ENCODE measurements around the gene SH3RF2.
"Not testable (repeated sequence)": the region's sequence is repeated elsewhere in the genome, so short reads cannot be mapped to it uniquely, and the experiment has no call there.

Gene SH3RF2

DNA sequence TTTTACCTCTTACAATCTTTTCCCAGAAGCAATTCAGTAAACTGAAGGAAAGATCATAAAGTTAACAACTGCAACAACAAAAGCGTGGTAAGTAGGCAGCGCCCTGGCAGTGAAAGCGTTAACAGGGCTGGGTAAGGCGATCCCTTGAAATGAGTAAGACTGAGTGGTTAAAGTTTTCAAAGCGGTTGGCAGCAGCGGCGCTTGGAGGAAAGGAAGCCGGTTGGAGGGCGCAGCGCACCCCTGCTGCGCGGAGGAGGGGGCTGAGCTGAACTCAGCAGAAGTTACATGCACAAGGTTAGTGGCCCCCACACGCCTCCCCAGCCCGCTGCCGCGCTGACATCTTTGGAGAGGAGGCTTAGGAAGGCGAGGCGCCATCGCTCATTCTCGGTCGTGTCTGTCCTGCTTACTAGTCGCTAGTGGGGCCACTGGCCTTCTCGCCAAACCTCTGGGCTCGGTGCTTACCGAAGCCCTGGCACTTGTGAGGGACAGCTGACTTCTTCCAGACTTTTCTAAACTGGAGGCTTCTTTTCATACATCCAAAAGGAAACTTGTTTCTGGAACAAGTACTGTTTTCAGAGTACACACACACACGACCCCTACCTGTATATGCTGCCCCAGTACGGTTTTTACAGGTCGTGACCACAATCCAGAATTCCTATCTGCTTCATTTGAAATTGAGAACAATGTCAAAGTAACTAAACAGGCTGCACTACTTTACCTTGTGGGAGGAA, at the start of gene SH3RF2:
TSS of gene SH3RF2 (plus strand) at position 178 of the 731 bp plus-strand sequence. CDS start 1,351 bp downstream, outside the sequence.
- DNase-seq (ENCODE audit: low read depth), result peak; percentile 14

- no peak for DNase-seq (ENCODE audit: low read depth)
These were observed 49.2 kb upstream of the SH3RF2 start for GRCh38 chr5:145887217-145887616.

- no peak for DNase-seq (ENCODE audit: low read depth)
These were observed 48.3 kb upstream of the SH3RF2 start for GRCh38 chr5:145887976-145888574.

GRCh38 chr5:145889611-145890010, 46.8 kb upstream of the SH3RF2 start:
- DNase-seq (ENCODE audit: low read depth), result no peak

GRCh38 chr5:145891378-145891777, 45.0 kb upstream of the SH3RF2 start:
- not testable (repeated sequence) for DNase-seq (ENCODE audit: low read depth)

DNA sequence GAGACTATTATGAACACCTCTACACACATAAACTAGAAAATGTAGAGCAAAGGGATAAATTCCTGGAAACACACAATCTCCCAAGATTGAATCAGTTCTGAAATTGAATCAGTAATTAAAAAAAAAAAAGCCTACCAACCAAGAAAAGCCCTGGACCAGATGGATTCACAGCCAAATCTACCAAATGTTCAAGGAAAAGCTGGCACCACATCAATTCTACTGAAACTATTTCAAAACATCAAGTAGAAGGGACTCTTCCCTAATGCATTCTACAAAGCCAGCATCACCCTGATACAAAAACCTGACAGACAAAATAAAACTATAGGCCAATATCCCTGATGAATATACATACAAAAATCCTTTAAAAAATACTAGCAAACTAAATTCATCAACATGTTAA, 38.2 kb upstream of the SH3RF2 start:
- no peak for DNase-seq (ENCODE audit: low read depth)

- DNase-seq (ENCODE audit: low read depth), result no peak
These were observed 34.0 kb upstream of the SH3RF2 start for GRCh38 chr5:145902421-145902820.

GRCh38 chr5:145903113-145903512, 33.3 kb upstream of the SH3RF2 start:
- no peak for DNase-seq (ENCODE audit: low read depth)

- DNase-seq (ENCODE audit: low read depth), result no peak
These were observed 32.5 kb upstream of the SH3RF2 start for GRCh38 chr5:145903867-145904266.

- DNase-seq (ENCODE audit: low read depth), result no peak
These were observed 31.6 kb upstream of the SH3RF2 start for GRCh38 chr5:145904743-145905142.

DNA sequence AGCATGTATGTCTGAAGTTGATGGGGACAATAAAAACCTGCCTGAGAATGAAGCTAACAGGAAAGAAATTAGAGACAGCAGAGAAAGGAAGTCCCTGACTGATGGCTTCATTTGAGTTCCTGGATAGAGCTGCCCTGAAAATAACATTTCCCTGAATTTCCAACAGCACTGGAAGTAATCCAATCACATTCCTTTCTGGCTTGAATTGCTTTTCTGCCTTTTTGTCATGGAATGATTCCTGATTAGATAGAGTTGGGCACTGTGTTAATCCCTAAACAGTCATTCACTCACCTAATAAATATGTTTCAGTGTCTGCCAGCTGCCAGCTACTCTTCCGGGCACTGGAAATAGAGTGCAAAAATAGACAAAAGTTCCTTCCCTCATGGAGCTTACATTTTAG, 30.0 kb upstream of the SH3RF2 start:
- DNase-seq (ENCODE audit: low read depth), result no peak

DNA sequence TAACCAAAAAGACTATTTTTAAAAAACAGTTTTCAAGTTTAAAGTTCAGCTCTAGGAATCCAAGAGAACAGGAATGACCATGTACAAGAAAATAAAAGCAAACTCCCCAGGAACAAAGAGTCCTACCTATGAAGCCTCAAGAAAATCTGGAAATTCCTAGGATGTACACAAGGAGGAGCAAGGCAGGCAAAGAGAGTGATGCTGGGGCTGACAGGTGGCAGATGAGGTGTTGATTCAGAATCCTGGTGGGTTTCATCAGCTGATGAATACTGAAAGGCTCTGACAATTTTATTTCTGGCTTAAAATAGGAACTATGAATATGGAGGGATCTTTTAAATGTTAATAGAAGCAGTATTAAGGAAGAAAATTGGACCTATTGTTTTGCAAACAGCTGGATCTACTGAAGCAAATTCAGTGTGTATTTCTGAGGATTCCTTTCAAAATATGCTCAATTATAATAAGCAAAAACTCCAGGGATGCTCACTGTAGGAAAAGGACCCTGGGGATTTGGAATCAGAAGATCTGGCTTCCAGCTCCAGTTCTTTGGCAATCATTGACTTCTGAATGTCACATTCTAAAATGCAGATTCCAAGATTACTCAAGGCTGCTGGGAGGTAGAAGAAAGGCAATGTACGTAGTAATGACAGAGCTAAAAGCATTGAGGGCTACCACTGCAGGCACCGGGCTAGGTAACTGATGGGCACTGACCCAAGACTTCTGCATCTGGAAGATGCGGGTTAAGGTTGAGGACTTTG, 28.0 kb upstream of the SH3RF2 start:
- DNase-seq (ENCODE audit: low read depth), result no peak

DNA sequence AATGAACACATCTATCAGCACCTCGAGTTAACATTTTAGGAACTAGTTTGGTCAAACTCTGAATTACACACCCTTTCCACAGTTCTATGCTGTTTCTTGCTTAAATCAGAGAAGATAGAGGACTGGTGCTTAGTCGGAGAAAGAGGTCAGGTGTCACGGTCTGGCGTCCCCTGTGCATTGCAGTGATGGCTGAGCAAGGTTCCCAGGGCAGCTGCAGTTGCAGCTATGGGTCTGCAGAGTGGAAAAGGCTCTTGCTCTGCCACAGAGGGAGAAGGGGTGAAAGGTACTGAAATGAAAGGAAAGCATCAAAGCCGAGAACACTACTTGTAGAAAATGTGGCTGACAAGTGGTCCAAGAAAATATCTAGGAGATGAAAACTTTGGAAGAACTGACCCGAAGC, 25.2 kb upstream of the SH3RF2 start:
- DNase-seq (ENCODE audit: low read depth), result no peak

DNA sequence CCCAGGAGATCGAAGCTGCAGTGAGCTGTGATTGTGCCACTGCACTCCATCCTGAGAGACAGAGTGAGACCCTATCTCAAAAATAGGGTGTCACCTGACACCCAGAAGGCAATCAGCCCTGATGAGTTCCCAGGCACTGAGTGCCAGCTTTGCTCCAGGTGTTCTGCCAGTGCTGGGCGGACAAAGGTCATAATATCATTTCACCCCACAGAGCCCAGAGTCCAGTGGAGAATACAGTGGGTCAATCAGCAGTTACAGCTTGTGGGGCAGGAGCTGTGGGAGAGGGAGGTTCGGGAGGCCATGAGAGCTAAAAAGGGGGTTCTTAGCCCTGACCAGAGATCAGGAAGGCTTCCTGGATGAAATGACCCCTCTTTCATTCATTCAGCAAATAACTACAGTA, 24.4 kb upstream of the SH3RF2 start:
- DNase-seq (ENCODE audit: low read depth), result no peak

- no peak for DNase-seq (ENCODE audit: low read depth)
These were observed 23.8 kb upstream of the SH3RF2 start for GRCh38 chr5:145912594-145912993.

- DNase-seq (ENCODE audit: low read depth), result no peak
These were observed 22.7 kb upstream of the SH3RF2 start for GRCh38 chr5:145913701-145914100.

DNA sequence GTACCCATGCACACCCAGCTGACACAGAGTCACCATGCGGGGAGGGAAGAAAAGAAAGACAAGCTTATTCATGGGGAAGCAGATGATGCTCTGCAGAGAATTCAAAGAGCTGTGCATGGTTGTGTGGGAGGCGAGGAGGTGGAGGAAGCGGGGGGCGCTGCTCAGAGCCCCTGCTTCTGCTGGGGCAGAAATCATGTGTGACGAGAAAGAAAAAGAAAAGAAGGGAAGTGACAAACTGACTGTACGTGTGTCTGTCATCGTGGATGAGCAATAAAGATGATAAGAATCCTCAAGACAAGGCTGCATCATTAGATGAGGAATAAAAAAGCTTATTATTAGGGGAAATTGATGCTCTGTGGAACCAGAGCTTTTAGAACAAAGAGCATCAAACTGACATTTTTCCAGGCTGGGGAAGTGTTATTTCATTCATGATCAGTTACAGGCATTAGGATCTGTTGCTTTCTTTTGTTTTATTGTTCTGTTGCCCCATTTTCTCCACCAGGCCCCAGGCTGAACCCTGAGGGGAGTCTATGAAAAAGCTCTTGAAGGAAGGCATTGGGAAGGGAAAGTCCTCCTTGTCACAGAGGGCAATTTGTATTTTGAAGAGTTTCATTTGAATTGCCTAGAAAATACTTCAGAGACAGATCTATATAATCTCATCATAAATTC, 20.3 kb upstream of the SH3RF2 start:
- DNase-seq (ENCODE audit: low read depth), result no peak

DNA sequence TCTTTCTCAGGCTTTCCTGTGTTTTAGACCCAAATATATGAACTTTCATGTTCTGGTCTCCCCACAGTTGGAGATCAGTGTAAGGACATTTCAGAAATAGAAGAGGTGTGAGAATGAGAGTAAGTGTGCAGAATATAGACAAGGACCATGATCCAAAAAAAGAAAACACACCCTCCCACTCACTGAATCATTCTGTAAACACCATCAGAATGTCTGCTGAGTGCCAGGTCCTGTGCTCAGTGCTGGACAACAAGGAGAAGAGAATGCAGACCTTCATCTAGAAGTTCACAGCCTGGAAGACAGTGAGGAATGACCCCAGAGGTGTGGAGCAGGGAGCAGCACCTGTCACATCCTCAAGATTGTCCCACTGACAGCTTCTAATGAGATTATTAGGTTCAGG, 19.1 kb upstream of the SH3RF2 start:
- DNase-seq (ENCODE audit: low read depth), result no peak

DNA sequence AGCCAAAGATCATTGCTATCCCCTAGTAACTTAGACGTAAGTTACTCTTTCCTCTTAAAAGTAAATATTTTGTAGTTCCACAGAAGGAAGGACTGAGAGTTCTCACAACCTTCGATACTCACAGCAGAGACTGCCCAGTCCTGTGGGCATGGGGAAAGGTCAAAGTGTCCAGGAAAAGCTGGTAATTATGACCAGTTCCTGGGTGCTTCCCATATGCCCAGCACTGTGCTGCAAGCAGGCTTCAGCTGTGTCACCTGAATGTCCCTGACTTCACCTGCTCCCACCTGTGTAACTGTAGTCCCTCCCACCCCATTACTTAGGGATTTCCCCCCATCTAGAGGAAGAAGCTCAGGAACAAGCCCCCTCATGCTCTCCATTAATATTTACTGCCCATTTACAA, 18.0 kb upstream of the SH3RF2 start:
- DNase-seq (ENCODE audit: low read depth), result no peak

DNA sequence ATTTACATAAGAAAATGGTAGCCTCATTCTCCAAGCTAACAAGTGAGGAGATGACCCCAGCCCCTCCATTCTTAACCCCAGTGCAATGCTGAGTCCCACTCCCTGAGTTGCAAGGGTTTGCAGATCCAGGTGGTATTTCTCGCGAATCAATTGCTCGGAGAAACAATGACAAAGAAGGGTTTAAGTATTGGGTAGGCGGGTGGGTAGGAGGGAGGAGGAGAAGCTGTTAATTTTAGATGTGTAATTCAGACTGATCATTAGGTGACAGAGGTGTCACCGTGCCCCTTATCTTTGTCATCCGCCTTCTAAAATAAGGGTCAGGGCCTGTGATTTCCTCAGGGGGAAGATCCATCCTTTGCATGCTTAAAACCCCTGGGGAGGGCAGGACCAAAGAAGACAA, 17.0 kb upstream of the SH3RF2 start:
- no peak for DNase-seq (ENCODE audit: low read depth)

DNA sequence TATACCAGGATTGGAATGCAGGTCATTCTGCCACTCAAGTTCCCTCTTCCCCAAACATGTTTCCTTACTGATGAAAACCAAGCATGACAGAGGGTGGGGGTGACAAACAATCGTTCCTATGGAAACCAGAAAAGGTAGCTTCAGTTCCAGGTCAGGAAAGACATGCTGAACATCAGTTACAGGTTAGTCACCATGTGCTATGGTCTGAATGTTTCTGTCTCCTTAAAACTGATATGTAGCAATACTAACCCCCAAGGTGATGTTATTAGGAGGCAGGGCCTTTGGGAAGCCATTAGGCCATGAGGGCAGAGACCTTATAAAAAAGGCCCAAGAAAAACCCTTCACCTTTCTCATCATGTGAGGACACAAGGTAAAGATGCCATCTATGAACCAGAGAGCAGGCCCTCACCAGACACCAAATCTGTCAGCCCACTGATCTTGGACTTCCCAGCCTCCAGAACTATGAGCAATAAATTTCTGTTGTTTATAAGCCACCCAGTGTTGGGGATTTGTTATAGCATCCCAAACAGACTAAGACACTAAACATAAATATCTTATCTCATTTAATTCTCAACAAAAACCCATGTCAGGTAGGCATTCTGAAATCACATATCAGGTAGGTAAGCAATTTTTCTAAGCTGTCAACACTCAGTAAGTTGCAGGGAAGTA, 15.7 kb upstream of the SH3RF2 start:
- DNase-seq (ENCODE audit: low read depth), result no peak

DNA sequence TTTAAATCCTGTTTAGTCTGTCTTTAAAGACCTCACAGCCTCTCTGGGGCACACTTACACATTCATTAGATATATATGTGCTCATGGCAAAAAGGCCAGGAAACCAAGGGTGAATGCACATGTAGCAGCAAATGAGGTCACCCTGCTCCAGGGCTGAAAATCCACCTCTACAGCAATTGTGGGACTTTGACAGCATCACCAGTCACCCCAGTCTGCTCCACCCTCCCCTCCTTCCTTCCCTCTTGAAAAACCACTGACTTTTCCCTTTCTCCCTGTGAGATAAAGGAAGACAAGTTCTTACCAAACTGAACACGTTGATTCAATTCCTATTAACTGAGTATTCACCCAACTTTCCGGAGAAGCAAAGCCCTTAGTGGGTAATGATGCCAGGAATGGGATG, 15.2 kb upstream of the SH3RF2 start:
- no peak for DNase-seq (ENCODE audit: low read depth)
